HG03521 (cell line): ENCODE results near the gene SLC9A1.
"Not testable (repeated sequence)": the region's sequence is repeated elsewhere in the genome, so short reads cannot be mapped to it uniquely, and the experiment has no call there.

ENCODE experiments used
- ATAC-seq: cut with Tn5 transposase; IDR thresholded peaks from one replicate; pipeline ENCODE4 v1.9.1; 2021; ENCODE audit warnings: mild to moderate bottlenecking, moderate library complexity; ENCODE audit not compliant: unreplicated experiment

The SLC9A1 gene

DNA sequence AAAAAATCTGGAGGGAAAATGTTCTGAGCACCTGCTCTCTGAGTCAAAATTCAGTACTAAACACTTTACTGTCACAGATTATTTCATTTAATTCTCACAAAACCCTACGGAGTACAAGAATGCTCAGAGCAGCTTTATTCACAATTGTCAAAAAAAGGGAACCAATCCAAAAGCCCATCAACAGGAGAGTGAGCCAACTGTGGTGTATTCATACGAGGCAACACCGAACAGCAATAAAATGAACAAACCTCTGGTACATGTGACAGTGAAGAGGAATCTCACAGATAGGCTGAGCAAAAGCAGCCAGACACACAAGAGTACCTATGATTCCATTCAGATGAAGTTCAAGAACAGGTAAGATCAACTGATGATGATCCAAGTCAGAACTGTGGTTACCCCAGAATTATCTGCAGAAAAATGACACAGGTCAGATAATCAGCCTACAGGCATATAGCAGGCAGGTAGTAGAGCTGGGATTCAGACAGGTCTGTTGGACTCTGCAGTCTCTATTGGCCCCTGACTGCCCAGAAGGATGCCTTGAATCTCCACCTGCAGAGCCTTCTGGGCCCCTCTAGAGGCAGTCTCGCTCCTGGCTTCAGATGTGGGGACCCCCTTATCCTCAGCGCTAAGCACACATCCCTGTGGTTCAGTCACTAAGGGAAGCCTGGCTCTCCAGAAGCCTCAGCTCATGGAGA lies 19.2 kb downstream of the SLC9A1 start:
- ATAC-seq: no peak

DNA sequence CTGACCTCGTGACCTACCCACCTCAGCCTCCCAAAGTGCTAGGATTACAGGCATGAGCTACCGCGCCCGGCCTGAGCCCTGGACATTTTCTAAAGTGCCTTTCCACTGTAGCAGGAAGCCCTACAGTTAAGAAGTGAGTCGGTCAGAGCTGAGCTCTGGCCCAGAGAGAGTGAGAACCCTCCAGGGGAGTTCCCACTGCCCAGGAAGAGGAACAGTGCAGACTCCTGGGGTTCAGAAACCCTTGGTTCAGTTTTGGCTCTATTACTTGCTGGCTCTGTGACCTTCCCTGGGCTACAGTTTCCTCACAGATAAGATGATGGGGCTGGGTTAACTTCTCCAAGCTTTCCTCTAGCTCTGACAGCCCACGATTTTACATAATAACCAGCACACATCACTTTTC lies 20.9 kb downstream of the SLC9A1 start:
- ATAC-seq: no peak

DNA sequence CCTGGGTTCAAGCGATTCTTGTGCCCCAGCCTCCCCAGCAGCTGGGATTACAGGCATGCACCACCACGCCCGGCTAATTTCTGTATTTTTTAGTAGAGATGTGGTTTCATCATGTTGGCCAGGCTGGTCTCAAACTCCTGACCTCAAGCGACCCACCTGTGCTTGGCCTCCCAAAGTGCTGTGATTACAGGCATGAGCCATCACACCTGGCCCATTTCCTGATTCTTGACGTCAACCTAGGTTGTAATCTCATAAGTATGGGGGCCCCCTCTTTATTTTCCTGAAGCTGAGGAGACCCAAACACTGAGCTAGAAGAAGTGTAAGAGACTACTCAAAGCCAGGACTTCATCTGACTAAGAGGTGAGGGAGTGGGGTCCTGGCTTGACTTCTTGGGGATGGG lies 21.8 kb downstream of the SLC9A1 start:
- no peak for ATAC-seq

DNA sequence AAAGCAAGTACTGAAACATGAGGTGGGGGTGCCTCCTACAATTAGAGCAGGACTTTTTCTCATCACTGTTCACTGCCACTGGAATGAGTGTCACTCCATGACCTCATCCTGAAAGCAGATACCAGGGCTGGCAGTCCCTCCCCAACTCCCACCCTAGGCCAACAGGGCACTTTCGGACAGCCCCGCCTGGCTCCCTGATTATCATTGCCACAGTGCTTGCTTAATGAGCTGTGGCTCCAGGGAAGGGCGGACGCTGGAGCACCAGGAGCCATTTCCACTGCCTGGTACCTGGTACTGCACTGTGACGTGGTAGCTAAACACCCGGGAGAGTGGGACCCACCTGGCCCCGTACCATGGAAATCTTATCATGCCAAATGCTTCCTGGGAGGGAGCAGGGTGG lies 22.3 kb downstream of the SLC9A1 start:
- ATAC-seq: no peak

DNA sequence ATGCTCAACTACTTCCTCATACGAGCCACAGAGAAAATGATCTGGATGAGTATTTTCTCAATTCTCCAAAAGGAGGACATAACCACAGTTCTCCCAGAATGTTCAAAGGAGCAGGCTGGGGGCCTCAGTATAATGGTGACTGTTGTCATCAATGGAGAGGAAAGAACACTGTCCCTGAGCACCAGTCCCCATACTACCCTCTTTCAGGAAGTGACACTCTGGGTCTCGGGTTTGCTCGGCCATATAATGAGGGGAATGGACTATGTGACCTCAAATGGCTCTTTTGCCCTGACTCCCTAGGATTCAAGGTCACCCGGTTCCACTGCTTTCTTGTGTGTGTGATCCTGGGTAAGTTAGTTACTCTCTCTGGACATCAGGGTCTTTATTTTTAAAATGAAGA lies 22.8 kb downstream of the SLC9A1 start:
- no peak for ATAC-seq

DNA sequence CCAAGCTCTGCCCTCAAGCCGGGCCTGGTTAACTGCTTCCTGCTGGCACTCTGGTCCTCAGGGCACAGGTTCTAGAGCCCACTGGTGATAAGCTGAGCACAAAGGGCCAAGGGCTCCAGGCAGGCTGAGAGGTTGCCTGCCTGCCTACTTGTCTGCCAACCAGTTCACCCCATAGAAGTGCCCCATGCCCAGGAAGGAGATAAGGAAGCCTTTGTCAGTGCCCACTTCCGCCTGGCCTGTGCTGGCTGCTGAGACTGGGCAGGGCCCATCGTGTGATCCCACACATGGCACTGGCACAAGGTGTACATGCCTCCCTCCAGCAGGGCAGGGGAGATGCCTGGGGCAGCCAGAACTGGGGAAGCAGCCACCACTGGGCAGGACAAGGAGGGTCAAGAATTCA lies 24.1 kb downstream of the SLC9A1 start:
- ATAC-seq: no peak

DNA sequence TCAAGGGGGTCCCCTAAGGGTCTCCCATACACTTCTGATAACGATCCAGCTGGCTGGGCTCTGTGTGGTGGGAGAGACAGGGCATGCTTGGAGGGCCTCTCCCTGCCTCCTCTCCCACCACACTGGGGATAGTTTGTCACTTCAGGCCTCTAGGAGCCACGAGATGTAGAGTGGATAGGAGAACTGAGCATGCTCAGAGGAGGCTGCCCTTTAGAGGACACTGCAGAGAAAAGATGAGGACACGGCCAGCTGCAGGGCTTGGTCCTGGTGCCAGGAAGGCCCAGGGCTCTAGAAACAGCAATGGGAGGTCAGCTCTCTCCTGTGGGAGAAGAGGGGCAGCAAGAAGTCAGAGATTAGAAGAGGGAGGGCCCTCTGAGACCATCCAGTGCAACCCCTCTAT lies 25.7 kb downstream of the SLC9A1 start:
- no peak for ATAC-seq

DNA sequence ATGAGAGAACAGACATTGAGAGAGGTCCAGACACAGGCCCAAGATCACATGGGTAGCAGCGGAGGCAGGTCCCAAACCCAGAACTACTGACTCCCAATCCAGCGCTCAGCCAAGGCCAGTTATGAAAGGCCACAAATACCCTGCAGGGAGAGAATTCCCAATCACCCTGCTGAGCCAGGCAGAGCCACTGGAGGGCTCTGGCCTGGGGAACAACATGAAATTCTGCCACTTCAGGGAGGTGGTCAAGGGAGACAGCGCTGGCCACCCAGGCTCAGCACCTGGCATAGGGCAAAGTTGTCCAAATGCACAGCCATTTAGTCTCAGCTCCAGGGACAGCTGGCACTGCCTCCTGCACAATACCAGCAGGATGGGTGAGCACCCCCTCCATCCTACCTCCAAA lies 27.5 kb downstream of the SLC9A1 start:
- no peak for ATAC-seq

DNA sequence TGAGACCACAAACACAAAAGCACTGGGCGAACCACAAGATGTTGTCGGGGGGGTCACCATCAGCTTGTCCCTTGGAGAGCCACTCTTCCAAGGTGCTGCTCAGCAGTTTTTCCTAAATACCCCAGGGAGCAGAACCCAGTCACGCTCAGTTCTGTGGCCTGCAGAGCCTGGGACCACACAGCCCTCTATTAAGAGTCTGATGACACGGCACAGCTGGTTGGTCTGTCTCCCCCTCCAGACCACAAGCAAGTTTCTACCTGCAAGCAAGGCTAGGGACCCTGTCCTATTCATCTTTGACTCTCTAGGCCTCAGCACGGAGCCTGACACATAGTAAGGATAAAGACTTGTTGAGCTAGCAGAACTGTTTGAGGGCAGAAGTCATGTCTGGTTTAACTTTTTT lies 28.5 kb downstream of the SLC9A1 start:
- ATAC-seq: no peak

DNA sequence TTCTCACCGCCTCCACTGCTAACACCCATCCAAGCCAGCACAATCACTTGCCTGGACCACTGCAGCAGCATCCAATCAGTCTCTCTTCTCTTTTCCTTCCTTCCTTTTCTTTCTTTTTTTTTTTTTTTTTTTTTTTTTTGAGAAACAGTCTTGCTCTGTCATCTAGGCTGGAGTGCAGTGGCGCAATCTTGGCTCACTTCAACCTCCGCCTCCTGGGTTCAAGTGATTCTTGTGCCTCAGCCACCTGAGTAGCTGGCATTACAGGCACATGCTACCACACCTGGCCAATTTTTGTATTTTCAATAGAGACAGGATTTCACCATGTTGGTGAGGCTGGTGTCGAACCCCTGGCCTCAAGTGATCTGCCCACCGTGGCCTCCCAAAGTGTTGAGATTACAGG lies 29.8 kb downstream of the SLC9A1 start:
- not testable (repeated sequence) for ATAC-seq

DNA sequence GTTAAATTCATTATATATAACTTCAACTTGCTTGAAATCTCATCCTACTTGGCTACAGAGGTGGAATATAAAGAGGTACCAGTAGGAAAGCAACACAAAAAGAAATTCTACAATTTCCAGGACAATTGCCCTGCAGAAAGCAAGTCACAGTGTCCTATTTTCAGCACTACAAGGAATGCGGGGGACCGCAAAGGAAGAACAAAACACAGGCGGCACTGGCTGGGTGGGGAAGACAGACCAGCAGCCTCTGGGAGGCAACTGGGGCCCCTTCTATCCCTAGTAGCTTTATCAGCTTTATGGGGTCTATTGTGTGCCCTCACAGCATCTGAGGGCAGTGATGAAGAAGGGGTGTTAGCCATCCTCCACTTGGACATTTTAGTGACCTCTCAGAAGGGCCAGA lies 30.5 kb downstream of the SLC9A1 start:
- ATAC-seq: no peak

DNA sequence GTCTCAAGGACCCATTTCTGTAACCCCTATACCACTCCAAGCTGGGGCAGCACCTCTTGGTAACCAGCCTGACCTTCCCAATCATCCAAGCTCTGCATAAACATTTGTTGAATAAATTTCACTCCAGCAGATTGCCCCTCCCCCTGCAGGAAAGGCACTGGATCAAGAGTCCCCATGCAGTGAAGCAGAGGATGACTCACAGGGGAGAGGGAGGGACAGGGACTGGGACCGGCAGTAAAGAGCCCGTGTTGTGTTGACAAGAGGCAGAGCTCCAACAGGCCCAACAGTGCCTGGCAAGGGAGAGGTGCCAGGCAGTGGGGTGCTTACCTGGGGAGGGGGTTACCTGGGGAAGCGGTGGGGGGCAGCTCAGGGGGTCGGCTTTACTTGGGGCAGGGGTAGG lies 32.3 kb downstream of the SLC9A1 start:
- ATAC-seq: no peak

DNA sequence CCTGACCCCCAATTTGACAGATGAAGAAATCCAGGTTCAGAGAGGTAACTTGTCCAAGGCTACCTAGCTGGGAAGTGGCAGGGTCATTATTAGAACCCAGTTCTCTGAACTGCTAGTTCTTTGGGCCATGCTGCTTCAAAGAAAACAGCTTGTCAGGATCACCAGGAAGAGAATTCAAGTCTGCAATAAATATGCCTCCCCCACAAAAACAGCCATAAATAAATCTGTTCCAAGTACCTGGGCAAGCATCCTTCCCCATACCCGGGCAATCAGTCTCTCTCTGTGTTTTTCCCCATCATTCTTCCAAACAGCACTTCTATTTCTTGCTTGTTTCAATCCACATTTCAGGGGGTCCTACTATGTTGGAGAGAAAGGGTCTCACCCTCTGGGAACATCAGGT lies 34.1 kb downstream of the SLC9A1 start:
- no peak for ATAC-seq

DNA sequence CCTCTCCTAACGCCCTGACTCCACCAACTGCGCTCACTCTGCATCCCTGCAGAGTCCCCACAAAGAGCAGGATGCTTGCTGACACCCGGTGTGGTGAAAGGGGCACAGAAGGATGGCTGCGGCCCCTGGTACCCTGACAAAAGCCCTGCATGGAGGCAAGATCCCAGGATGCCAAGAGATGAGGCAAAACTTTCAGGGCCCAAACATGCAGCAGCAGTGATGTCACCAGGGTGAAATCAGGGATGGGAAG lies 36.6 kb downstream of the SLC9A1 start:
- ATAC-seq: no peak

DNA sequence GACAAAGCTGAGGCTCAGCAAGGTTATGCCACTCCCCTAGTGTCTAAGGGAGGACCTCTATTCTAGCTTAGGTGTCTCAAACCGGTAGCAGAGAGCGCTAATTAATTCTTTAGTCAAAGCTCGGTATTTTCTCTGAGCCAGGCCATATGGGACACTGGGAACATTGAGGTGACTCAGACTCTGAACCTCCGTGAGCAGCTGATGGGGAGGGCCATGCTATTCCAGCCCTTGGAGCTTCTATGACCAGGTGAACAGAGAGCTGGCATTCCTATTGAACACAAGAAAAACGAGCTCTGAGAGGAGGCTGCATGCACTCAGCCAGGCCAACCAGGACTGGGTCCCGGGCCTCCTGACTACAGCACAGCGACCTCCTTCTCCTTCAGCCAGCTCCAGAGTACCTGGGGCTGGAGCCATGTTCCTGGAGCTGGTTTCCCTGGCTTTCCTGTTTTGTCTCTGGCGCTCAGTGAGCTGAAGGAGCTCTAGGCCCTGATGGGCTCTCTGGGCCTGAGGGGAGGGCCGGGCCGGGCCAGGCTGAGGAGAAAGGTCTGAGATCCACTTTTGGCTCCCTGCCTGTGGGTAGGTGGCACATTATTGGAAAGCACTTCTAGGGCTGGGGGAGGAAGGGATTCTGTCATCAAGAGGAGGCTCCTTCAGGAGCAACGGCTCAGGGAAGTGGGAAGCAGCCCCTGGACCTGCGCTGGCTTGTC lies 37.0 kb downstream of the SLC9A1 start:
- ATAC-seq: no peak

DNA sequence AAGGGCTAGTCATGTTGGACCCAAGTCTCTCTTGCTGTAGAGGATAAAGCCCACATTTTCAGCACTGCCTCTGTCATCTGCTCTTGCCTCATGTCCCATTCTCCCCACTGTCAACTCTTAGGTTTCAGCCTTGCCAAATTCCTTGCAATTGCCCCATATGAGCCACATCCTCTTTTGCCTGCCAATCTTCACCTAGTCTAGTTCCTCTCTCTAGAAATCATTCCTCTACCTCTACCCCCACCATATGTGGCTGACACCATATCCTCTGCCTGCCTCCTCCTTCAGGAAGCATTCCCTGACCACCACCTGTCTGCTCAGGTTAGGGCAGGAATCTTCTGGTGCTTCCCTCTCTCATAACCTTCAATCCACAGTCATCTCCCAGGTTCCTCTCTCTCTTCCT lies 38.2 kb downstream of the SLC9A1 start:
- no peak for ATAC-seq

DNA sequence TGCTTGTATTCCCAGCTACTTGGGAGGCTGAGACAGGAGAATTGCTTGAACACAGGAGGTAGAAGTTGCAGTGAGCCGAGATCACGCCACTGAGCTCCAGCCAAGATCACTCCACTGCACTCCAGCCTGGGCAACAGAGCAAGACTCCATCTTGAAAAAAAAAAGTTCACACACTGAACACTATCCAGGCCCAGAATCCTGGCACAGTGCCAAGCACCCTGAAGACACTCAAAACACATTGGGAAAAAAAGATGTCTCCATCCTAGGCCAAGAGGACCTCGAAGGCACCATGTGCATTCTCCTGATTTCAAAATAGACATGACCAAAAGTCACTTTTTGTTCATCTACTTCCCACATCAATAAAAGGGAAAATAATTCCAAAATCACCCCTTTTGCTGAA lies 38.7 kb downstream of the SLC9A1 start:
- no peak for ATAC-seq

DNA sequence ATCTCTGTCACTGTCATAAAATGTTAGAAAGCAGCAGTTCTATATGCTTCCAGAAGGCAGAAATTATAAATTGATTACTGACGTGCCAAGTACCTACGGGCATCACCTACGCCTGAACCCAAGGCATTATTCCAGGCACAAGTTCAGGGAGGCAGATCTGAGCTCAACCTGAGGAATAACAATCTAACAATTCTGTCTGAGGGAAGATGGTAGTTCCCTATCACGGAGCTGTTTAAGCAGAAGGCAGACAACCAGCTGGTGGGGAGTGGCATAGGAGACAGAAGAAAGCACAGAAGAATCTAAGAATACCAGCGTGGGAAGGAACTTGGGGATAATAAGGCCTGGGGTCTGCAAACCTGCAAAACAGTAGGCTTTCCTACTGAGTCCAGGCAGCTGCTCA lies 40.4 kb downstream of the SLC9A1 start:
- no peak for ATAC-seq

DNA sequence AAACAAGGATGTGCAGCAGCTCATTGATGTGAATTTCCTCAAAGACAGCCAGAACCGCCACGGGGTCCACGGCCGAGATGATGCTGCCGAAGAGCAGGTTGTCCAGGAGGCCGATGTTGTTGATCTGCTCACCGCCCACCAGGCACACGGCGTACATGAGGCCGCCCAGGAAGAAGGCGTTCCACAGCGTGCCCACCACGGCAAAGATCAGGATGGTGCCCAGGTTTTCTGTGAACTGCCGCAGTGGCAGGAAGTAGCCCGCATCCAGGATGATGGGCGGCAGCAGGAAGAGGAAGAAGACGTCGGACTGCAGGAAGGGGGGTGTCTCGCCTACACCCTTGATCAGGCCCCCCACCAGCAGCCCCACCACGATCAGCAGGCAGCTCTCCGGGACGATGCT lies 41.1 kb downstream of the SLC9A1 start:
- no peak for ATAC-seq

DNA sequence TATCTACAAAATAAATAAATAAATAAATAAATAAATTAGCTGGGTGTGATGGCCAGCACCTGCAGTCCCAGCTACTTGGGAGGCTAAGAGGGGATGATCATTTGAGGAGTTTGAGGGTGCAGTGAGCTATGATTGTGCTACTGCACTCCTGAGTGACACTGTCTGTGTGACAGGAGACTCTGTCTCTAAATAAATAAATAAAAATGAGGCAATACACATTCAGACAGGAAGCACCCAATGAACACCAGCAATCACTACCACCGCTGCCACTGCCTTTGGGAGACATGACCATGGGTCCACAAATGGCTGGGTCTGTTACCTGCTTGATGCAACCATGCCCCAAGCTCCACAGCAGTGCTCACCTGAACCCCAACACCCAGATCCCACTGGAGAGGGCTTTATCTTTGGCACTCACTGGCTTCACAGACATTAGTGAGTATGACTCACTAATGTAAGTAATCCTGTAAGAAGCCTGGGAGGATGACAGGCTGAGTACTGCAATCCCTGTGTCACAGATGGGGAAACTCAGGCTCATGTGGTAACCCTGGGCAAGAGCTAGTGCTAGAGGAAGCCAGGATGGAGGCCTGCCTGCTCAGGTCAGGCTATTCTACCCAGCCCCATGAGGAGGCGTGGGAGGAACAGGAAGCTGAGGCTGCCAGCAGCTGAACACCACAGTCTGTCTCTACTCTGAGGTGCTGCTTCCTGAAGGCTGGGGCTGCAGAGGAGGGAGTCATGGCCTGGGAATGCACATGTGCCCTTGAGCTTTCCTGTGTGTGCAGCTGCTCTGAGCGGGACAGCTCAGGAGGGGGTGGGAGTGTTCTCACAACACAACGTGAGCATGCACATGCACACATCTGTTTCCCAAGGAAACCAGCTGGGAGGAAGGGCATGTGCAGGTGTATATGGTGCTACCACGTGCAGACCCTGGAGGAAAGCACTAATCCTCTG lies 43.0 kb downstream of the SLC9A1 start:
- peak; percentile 70 for ATAC-seq

DNA sequence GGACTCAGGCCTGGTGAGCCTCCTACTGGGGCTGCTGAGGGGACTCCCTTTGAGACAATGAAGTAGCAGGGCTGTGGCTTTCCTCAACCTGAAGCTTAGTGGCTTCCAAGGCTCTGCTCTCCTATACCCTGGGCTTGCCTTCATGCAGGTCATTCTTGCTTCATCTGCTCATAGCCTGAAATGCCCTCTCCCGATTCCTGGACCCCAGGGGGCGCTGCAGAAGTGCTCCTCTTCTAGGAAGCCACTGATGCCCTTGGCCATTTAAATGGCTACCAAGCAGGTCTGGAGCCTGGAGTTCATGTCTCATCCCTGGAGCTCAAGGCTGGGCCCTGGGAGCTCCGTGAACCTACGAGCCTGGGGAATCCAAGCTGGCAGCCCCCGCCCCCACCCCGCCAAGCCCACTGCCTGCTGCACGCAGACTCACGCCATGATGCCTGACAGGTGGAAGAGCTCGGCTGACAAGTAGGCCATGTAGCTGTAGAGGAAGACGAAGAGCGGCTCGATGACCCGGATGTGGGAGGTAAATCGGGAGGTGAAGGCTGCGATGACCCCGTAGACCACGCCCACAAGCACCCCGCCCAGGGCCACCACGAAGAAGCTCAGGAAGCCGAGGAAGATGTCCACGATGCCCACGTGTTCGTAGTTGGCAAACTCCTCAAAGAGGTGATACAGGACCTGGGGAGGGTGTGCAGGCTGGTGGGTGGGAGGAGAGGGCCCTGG lies 45.7 kb downstream of the SLC9A1 start:
- no peak for ATAC-seq
